Activated effector memory CD4-positive, alpha-beta T cell treated with anti-CD3 and anti-CD28 coated beads, Interleukin-2, amount 50 U/mL, for 16 hours (primary cell): ENCODE data around the gene PAIP2.
A peak's percentile ranks its signal among the peaks of the same experiment; 100 is the strongest.

ENCODE experiments used
- DNase-seq: peaks from one replicate; pipeline ENCODE4 v3.0.0-alpha.2; 2020

The PAIP2 gene

GRCh38 chr5:139414581-139415130 lies 73.0 kb downstream of the PAIP2 start:
- DNase-seq = peak; percentile 62

- DNase-seq = peak; percentile 64
These were observed 73.7 kb downstream of the PAIP2 start for GRCh38 chr5:139415221-139415861.

- DNase-seq = no peak
These were observed 74.2 kb downstream of the PAIP2 start for GRCh38 chr5:139415869-139416268.

GRCh38 chr5:139416651-139417050 lies 75.0 kb downstream of the PAIP2 start:
- peak; percentile 47 for DNase-seq

GRCh38 chr5:139417214-139417613 lies 75.6 kb downstream of the PAIP2 start:
- DNase-seq = no peak

- no peak for DNase-seq
These were observed 77.1 kb downstream of the PAIP2 start for GRCh38 chr5:139418793-139419192.
